Middle frontal gyrus (tissue), 1 donor: ENCODE data around the gene PAEP.
"Not testable (repeated sequence)": the region's sequence is repeated elsewhere in the genome, so short reads cannot be mapped to it uniquely, and the experiment has no call there.

Experiments used
- DNase-seq: peaks from one replicate; pipeline ENCODE4 v3.0.0-alpha.2; 2015; ENCODE audit warnings: low spot score; ENCODE audit errors: extremely low spot score

The PAEP gene

DNA sequence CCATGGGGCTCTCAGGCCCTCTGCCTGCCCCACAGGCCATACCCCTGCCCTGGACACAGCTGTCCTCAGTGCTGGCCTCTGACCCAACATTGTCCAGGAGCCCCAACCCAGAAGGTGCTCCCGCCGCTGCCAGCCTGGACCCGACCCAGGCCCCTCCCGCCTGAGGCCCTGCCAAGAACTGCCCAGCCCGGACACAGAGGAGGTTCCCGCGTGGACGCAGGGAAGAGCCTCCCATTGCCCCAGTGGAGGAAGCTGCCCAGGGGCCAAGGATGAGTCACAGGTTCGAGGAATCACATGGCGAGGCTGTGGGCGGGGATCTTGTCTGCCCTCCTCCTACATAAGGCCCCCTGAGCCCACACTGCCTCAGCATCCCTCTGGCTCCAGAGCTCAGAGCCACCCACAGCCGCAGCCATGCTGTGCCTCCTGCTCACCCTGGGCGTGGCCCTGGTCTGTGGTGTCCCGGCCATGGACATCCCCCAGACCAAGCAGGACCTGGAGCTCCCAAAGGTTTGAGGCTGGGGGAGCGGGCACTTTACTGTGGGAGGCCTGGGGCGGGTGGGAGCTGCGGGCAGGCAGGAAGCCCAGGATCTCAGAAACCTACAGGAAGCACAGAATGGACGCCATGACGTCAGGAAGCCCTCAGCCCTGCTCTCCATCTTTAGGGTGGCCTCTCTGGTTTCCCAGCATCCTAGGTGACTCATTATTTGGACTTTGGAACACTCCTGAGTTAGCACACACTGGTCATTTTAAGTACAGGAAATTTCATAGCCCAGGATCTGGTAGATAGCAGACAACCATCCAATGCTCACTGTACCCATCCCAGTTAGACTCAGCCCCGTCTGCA, at the start of gene PAEP:
TSS of gene PAEP (plus strand) at position 366 of the 844 bp plus-strand sequence.
- no peak for DNase-seq

GRCh38 chr9:135512241-135512603, 49.3 kb upstream of the PAEP start:
- DNase-seq: no peak

- DNase-seq: no peak
These were observed 48.7 kb upstream of the PAEP start for GRCh38 chr9:135512904-135513303.

DNA sequence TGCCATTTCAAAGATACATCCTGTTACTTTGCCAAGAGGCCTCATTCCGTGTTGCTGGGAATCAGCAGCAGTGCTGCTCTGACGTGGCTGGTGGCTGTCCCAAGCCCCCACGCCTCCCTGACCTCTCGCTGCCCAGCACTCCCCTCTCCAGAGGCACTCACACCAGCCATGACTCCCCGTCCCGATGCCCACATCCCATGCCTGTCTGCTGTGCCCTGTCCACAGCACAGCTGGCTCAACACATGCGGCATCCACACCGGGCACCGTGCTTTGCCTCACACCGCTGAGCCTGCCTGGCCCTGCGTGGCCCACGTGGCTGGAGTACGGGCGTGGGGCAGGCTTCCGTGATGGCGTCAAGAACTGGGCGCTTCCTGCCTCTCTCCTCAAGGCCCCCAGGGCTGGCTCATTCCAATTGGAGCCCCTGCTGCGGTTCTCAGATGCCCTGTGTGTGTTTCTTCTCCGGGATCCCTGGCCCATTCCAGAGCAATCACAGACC, 48.2 kb upstream of the PAEP start:
- DNase-seq: no peak

DNA sequence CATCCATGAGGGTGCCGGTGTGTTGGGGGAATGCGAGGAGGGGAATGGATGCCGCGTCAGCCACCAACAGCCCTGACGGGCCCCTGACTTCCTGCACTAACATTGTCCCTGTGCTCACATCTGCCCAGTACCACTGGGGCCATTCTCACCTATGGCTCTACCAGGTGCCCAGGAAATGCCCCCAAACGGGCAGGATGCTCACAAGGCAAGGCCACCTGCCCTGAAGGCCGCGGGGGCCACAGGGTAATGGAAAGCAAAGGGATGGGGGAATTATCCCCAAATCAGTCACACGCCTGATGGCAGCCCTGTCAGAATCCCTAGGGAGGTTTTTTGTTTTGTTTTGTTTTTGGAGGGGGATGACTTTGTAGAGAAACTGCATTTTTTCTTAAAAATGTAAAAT, 47.6 kb upstream of the PAEP start:
- not testable (repeated sequence) for DNase-seq

DNA sequence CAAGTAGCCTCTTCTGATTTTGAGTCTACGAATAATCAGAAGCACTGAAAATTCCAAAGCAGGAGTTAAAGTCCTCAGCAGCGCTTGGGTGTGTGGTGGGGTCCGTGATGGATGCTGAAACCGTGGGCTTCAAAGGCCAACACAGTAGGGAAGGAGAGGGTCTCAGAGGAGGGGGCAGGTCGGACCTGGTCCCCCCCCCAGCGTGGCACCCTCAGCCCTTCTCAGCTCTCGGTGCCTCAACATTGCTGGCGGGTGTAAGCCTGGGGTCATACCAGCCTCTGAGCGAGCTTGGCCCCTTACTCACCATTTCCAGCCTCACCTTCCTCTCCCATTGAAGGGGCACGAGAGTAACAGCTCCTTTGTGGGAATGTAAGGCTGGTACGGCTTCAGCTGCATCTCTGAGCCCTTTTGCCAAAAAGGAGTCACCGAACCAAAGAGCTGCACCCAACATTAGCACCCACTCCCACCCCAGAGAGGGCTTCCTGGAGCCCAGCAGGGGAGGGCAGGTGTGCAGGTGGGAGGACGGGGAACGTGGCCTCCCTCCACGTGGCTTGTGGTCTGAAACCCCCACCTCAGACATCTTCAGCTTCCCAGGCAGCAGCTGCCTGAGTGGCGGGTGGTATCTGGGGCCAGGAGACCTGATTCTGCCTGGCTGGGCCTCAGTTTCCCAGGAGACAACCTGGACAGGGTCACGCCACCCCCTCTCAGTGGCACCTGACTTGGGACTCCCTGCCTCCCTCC, 47.0 kb upstream of the PAEP start:
- DNase-seq: no peak

GRCh38 chr9:135515083-135515951, 46.2 kb upstream of the PAEP start:
- no peak for DNase-seq

DNA sequence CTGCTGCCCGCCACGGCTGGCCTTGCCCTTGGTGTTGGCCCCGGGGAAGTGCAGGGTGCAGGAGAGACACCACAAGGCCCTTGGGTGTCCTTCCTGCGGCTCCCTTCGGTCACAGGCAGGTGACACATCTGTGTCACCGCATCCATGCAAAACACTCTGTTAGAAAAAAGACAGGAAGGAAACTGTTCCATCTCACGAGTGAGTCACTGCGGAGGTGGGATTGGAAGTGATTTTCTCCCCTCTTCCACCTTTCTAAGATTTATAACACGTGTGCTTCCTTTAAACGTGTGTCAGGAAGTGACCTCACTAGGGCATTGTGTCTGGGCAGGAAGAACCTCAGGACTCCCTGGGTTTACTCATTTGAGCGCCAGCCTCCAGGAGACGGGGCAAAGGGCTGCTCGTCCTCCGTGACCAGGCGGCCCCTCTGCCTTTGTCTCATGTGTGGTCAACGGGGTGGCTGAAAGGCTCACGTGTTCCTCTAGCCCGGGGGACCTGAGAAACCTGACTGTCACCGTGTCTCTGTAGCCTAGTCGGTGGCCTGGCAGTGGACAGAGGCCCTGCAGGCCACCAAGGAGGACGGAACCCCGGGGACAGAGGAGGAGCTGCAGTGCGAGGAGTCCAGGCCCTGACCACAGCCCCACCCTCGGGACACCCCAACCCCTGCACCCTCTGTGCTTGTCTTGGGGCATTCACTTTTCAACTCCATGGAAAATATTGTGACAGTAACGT, 45.3 kb upstream of the PAEP start:
- DNase-seq: no peak

DNA sequence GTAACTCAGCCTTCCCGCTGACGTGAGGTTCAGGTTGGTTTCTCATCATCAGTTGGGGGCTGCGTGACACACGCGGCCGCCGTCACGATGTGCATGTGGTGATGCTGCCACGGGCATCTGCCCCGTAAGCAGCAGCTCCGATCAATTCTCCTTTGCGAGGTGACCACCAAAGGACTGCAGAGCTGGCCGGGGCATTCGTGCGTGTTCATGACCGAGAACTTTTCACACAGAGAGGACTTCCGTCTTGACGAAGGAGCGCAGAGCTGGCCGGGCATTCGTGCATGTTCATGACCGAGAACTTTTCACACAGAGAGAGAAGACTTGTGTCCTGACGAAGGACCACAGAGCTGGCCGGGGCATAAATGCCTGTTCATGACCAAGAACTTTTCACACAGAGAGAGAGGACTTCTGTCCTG, 44.1 kb upstream of the PAEP start:
- no peak for DNase-seq

DNA sequence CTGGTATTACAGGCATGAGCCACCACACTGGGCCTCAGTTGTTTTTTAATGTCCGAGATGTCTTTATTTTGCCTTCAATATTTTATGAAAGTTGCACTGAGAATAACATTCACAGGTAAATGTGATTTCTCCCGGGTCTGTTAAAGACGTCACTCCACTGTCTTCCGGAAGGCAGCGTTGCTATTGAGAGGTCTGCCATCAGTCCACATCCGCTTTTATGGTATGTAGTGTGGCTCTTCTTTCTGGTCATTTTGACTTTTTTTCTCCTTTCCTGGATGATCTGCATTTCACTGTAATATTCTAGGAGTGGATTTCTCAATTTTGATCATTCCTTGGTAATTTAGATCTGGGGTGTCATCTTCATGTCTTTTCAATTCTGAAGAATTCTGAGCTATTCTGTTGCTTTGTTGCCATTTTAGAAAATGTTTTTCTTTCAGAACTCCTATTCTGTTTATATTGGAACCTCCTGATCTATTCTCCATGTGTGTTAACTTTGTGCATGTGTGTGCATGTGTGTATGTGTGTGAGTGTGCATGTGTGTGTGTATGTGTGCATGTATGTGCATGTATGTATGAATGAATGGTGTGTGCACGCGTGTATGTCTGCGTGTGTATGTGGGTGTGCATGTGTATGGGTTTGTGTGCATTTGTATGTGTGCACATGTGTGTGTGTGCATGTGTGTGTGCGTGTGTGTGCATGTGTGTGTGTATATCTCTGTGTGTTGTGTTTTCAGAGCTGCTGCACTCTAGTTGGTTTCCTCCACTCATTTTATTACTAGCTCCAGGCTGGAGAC, 42.2 kb upstream of the PAEP start:
- no peak for DNase-seq

DNA sequence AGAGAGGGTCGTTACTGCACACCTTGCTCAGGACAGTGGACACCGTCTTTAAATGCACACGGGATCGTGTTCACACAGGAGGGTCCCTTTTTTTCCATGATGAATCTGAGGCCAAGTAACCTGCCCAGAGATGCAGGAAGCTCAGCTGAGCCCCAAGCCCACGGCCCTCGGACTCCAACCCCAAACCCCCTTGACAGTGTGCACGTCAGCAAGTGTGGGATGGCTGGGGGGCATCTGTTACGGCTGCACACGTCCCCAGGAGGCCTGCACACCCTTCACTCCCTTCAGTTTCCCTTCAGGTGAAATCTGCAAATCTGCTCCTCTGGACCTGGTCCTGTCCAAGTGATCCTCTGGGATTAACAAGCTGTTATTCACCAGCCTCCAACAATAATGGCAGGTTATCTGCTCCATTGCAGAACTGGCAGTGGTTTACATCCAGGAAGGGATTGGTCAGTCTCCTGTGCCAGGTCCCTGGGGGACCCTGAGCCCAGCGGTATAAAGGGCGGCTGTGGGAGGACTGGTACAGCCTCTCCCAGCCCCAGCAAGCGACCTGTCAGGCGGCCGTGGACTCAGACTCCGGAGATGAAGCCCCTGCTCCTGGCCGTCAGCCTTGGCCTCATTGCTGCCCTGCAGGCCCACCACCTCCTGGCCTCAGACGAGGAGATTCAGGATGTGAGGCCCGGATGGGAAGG, 40.5 kb upstream of the PAEP start, which contains the start of gene LCN1:
TSS of gene LCN1 (plus strand) at position 525 of the 692 bp plus-strand sequence. CDS start at position 583, 58 bp downstream.
- DNase-seq: no peak

- DNase-seq: no peak
These were observed 39.9 kb upstream of the PAEP start for GRCh38 chr9:135521608-135522095.

- DNase-seq: no peak
These were observed 39.2 kb upstream of the PAEP start for GRCh38 chr9:135522137-135522877.

DNA sequence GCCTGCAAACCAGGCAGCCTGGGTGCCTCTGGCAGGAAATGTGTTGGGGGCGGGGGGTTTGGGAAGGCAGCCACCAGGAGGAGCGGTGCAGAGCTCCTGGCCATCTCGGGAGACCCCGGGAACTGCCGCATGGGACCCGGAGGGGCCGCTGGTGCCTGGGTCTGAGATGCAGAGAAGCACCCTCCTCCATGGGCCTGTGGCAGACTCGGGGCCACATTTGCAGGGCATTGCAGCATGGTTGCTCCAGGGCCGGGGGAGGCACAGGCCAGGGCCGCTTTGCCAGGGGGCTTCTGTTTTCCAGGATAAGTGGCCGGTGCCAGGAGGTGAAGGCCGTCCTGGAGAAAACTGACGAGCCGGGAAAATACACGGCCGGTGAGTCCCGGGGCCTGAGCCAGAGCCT, 38.6 kb upstream of the PAEP start:
- DNase-seq: no peak

DNA sequence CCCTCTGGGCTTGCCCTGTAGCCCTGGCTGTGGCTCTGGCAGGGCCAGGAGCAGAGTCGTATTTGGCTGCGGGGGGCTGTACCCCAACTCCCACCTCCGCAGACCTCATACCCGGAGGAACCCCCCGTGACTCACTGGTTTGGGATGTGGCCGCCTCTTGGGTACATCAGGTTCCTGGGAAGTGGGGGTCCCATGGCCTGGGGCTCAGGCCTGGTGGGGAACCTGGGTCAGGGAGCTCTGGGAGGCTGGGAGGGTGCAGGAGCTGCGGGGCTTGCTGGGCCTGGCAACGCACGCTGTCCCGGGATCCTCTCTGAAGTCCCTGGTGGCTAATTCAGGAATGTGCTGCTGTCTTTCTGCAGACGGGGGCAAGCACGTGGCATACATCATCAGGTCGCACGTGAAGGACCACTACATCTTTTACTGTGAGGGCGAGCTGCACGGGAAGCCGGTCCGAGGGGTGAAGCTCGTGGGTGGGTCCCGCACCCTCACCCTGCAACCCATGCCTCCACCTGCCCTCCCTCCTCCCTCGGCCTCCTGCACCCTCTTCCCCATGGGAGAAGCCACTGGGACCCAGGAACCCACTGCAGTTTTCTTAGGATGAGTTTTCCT, 37.9 kb upstream of the PAEP start:
- DNase-seq: no peak

- no peak for DNase-seq
These were observed 37.3 kb upstream of the PAEP start for GRCh38 chr9:135524130-135524861.
